GM23338 (cell line): Measurements from ENCODE around the gene SARM1.

ENCODE experiments used
- ETS1 ChIP-seq: IDR thresholded peaks from 2 replicates; pipeline ENCODE4 v1.6.1; 2016; ENCODE audit warnings: antibody characterized with exemption
- EZH2 ChIP-seq: fragments of 200-600 bp; sonication (generic); IDR thresholded peaks from one replicate; pipeline ENCODE4 v1.8.0; 2017; ENCODE audit warnings: antibody characterized with exemption, mild to moderate bottlenecking, low read depth; ENCODE audit not compliant: unreplicated experiment
- EZH2phosphoT487 ChIP-seq: fragments of 200-600 bp; sonication (generic); IDR thresholded peaks from one replicate; pipeline ENCODE4 v1.8.1; 2018; ENCODE audit warnings: antibody characterized with exemption; ENCODE audit not compliant: unreplicated experiment
- POLR2AphosphoS5 ChIP-seq: IDR thresholded peaks from 2 replicates; pipeline ENCODE4 v1.6.1; 2016; ENCODE audit warnings: antibody characterized with exemption, low read depth
- TF ChIP-seq, protein P1 (sequence below), 2 experiments: fragments of 200-600 bp in 1 of 2; sonication (generic) in 1 of 2; conservative IDR thresholded peaks; 2 replicates each; pipeline versions ENCODE4 v1.5.1 to v1.6.1; 2016 to 2017; ENCODE audit warnings: antibody characterized with exemption in 2 of 2, low read depth in 2 of 2, mild to moderate bottlenecking in 2 of 2, moderate library complexity in 1 of 2
- TF ChIP-seq, protein P2 (sequence below): IDR thresholded peaks from one replicate; pipeline ENCODE4 v1.6.1; 2018; ENCODE audit warnings: antibody characterized with exemption; ENCODE audit not compliant: unreplicated experiment

- TF ChIP-seq, protein P1, sequence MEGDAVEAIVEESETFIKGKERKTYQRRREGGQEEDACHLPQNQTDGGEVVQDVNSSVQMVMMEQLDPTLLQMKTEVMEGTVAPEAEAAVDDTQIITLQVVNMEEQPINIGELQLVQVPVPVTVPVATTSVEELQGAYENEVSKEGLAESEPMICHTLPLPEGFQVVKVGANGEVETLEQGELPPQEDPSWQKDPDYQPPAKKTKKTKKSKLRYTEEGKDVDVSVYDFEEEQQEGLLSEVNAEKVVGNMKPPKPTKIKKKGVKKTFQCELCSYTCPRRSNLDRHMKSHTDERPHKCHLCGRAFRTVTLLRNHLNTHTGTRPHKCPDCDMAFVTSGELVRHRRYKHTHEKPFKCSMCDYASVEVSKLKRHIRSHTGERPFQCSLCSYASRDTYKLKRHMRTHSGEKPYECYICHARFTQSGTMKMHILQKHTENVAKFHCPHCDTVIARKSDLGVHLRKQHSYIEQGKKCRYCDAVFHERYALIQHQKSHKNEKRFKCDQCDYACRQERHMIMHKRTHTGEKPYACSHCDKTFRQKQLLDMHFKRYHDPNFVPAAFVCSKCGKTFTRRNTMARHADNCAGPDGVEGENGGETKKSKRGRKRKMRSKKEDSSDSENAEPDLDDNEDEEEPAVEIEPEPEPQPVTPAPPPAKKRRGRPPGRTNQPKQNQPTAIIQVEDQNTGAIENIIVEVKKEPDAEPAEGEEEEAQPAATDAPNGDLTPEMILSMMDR (conservative IDR thresholded peaks at IDR 0.05; ENCODE audit: low read depth in 2 of 2), result no peak
- no peak for TF ChIP-seq POLR2AphosphoS5
- TF ChIP-seq EZH2phosphoT487, result no peak
- TF ChIP-seq EZH2, result no peak
- TF ChIP-seq, protein P2, sequence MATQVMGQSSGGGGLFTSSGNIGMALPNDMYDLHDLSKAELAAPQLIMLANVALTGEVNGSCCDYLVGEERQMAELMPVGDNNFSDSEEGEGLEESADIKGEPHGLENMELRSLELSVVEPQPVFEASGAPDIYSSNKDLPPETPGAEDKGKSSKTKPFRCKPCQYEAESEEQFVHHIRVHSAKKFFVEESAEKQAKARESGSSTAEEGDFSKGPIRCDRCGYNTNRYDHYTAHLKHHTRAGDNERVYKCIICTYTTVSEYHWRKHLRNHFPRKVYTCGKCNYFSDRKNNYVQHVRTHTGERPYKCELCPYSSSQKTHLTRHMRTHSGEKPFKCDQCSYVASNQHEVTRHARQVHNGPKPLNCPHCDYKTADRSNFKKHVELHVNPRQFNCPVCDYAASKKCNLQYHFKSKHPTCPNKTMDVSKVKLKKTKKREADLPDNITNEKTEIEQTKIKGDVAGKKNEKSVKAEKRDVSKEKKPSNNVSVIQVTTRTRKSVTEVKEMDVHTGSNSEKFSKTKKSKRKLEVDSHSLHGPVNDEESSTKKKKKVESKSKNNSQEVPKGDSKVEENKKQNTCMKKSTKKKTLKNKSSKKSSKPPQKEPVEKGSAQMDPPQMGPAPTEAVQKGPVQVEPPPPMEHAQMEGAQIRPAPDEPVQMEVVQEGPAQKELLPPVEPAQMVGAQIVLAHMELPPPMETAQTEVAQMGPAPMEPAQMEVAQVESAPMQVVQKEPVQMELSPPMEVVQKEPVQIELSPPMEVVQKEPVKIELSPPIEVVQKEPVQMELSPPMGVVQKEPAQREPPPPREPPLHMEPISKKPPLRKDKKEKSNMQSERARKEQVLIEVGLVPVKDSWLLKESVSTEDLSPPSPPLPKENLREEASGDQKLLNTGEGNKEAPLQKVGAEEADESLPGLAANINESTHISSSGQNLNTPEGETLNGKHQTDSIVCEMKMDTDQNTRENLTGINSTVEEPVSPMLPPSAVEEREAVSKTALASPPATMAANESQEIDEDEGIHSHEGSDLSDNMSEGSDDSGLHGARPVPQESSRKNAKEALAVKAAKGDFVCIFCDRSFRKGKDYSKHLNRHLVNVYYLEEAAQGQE, result no peak
- TF ChIP-seq ETS1, result no peak
Observed at GRCh38 chr17:28326114-28326513, 45.4 kb upstream of the SARM1 start.
